DMS114 treated with DMSO at 0.1 percent for 48 hours (cell line): ENCODE data around the gene EBPL.

Experiments
- DNase-seq: peaks from one replicate; lab custom pipeline; 2025; ENCODE audit not compliant: unreplicated experiment; lab: John Stamatoyannopoulos, UW

The EBPL gene

DNA sequence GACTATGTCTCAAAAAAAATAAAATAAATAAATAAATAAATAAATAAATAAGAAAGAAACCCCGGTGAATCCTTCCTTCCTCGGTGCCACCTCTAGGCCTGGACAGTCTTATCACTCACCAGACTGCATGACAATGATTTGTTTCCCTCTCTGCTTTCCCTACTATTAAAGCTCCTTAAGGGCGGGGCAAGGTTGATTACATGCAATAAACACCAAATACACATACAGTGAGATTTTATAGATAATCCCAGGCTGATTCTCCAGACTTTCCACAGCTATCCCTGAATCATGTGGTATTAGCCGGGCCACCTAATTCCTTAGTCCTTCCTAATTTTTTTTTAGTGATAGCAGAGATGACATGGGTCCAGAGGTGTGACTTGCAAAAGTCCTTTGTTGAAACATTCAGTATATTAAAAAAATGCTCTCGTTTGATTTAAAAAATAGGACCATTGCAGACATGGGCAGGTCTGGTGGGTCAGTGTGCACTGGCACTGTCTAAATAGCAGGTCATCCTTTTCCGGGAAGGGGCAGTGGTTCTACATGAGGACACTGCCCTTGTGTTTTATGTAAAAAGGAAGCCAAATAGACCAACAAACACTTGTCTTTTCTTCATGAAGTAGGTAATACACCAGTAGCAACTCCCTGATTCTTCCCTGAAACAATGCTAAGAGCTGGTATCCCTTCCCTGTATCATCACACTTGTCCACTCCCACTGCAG lies 14.5 kb downstream of the EBPL start:
- no peak for DNase-seq

GRCh38 chr13:49670828-49671227 lies 20.5 kb downstream of the EBPL start:
- no peak for DNase-seq

DNA sequence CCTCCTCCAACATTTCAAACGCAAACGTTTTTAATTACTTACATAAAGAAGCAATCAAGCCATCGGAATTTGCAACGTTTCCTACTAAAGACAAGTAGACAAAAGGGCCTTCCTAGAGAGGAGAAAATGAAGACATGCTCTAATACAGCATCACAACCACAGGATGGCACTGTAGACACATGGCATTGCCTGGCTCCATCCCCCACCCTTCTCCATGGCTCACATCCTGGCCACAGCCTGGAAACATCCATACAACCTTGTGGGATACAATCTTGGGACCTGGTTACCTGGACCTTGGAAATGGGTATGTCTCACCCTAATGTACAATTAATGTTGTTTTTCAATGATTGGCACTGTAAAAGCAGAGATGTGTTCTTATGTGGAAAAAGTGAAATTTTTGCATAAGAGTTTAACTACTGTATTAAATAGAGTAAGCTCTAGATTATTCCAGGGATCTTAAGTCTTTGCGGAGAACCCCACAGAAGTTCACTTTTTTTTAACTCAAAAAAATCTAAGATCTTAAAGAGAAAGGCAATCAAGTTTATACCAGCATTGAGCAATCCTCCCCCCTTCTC lies 21.5 kb downstream of the EBPL start:
- DNase-seq = peak; percentile 42

DNA sequence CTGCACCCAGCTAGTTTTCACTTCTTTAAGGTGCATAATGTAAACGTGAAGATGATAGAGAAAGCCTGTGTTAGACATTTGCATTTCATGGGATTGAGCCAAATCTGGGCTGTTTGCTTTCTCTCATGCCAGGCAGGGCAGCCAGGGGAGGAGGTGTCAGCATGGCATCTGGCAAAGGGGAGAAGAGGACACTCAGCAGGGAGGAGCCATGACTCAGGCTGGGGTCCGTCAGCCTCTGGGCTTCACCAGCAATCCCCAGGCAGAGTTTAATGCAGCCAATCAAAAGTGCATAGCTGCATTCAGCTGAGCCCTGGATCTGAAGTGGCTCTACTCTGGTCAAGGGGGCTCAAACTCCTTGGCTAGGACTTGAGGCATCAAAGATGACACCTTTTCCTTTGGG lies 23.5 kb downstream of the EBPL start:
- no peak for DNase-seq

GRCh38 chr13:49664606-49665005 lies 26.7 kb downstream of the EBPL start:
- no peak for DNase-seq

- no peak for DNase-seq
Measured at GRCh38 chr13:49657241-49657641, 34.0 kb downstream of the EBPL start.

DNA sequence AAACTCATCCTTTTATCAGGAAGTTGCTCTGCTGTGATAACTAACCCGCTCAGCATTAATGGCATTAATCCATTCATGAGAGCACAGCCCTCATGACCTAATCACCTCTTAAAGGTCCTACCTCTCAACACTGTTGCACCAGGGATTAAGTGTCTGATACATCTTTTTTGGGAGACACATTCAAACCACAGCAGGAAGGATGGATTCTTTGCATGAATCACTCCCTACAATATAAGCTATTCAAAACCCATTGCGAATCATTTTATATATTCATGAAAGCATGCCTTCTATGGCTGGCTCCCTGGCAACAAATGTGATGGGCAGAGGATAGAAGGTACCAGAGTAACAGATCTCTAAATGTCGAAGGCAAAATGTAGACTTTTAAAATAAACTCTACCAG lies 35.4 kb downstream of the EBPL start:
- DNase-seq = no peak

DNA sequence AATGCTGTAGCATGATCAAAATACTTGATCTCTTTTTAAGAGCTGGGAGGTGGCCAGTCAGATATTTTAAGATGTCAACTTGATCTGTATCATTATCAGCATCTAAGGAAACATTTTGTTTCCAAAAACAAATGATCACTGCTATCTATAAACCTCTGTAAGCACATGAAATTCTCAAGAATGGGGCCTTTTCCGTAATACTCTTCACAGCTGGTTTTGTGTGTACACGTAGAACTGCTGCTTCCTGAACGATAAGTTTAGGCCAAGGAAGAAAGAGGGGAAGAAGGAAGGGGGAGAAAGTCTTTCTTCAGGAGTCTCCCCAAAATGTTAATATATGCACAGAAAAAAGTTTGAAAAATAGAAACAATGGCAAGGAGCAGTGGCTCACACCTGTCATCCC lies 37.3 kb downstream of the EBPL start:
- no peak for DNase-seq

DNA sequence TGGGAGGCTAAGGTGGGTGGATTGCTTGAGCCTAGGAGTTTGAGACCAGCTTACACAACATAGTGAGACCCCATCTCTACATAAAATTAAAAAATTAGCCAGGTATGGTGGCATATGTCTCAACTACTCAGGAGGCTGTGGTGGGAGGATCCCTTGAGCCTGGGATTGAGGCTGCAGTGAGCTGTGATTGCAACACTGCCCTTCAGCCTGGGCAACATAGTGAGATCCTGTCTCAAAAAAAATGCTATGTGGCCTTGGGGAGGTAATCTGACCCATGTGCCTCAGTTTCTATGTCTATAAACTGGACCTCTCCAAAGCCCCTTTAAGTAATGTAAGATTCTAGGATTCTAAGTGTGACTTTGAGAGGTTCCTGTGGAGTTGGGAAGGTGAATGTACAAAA lies 37.8 kb downstream of the EBPL start:
- no peak for DNase-seq

DNA sequence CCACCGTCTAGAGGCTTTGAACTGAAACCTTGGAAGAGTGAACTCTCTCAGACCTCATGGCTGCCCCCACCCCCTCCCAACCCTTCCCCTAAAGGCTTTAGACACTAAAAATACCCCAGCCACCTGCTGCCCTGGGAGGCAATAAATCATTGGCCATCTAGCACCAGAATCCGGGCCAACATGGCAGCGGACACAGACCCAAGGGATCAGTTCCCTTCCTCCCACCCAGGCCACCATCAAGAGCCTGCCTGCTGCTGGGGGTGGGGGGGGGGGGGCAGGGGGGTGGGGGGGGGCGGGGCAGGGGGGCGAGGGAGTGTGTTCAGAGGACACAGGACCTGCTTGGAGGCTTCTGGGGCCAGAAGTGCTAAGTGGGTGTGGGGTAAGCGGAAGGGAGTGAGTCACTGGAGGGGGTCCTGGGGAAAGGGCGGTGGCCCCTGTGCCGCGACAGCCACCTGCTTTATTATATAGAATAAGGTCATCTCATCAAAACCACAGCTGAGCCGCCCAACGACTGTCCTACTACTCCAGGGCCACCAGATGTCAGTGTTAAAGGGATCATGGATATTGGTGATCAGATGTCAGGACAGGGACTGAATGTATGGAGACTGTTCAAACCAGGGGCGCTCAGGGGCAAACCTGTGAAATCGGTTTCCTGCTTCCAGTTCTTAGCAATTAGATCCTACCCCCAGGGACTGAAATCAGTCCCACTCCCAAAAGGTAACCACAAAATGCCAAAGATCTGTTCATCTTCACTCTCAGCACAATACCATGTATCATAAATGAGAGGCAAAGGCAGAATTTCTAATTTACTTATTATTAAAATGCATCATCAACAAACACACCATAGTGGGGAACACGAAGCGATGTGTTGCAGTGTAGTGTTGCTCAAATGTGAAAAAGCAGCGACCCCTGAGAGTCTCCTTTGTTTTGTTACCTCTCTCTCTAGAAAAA lies 38.7 kb downstream of the EBPL start:
- DNase-seq = peak; percentile 12

DNA sequence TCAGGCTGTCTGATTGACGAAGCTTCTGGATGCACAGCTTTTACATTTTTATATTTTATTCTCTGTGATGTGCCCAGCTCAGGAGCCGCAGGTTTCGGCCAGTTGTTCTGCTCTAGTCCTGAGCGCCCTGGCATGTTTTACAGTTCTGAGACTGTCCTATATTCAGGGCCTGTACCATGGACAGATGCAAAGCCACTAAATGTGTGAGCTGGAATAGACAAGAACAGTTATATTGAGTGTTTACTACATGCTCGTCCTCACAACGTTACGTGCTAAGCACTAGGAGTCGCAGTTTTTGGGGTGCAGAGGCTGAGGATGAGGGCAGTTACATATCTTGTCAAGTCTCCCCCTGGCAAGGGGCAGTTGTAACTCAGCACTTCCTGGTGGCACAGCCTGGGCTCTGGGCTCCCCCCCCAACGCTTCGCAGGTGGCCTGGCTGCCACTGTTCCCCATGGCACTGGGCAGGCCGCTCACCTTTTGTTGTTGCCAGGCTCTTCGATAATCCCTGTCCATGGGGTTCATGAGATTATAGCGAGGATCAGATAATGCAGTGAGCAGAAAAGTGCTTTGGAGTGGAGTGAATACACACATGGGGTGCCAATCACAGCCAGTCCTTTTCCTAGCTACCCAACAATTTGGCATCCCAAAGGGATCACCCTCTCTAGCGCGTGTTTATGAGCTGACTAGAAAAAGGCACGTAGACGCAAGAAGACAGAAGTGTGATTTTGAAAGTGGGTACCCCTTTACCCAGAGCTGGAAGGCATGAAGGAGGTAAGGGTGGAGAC lies 39.5 kb downstream of the EBPL start:
- no peak for DNase-seq

DNA sequence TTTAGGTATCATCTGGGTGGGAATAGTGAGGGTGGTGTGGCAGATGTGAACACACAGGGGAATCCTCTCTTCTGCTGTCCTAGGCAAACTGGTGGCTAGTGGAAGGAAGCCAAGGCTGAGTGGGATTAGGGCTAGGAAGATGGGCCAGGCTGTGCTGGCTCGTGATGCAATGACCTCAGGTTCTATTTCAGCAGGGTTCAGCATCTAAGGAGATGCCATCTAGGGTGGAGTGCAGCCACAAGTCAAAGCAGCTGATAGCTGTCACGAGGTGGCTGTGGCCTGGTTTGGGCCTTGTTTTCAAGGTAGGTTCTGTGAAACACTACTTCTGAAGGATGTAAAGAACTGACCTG lies 41.3 kb downstream of the EBPL start:
- no peak for DNase-seq

DNA sequence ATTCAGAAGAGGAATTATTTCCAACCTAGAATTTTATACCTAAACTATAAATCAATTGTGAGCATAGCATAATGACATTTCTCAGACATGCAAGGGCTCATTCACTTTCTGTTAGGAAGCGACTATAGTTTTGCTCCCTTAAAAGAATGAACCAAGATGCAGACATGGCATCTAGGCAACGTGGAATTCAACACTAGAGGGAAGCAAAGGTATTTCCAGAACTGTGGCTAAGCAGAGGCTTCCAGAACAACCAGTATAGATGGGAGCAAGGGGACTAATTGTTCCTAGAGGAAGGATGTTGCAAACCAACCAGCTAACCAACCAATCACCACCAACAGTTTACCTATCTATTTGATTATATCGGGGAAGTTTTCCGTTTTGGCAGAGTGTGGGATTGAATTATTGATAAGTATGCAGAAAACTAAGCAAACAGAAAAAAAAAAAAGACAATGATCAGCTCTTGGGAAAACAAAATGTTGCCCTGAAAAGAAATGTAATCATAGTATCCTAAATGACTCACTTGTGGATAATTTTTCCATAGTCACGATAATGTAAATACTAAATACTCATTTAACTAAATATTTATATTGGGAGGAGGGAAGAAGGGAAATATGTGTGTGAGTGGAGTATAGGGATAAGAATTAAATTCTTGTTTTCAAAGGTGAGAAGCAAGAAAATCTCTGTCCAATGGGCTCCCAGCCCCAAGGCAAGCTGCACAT lies 41.9 kb downstream of the EBPL start:
- peak; percentile 13 for DNase-seq

DNA sequence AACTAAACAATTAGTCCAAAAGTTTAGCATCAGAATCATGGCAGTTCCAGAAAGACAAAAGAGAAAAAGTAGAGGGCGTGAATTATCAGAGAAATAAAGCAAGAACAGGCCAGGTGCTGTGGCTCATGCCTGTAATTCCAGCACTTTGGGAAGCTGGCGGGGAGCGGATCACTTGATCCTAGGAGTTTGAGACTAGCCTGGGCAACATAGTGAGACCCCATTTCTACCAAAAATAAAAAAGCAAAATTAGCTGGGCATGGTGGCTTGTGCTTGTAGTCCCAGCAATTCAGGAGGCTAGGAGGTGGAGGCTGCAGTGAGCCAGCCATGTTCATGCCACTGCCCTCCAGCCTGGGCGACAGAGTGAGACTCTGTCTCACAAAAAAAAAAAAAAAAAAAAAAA lies 44.6 kb downstream of the EBPL start:
- DNase-seq = no peak

GRCh38 chr13:49645451-49645850 lies 45.8 kb downstream of the EBPL start:
- DNase-seq = no peak

DNA sequence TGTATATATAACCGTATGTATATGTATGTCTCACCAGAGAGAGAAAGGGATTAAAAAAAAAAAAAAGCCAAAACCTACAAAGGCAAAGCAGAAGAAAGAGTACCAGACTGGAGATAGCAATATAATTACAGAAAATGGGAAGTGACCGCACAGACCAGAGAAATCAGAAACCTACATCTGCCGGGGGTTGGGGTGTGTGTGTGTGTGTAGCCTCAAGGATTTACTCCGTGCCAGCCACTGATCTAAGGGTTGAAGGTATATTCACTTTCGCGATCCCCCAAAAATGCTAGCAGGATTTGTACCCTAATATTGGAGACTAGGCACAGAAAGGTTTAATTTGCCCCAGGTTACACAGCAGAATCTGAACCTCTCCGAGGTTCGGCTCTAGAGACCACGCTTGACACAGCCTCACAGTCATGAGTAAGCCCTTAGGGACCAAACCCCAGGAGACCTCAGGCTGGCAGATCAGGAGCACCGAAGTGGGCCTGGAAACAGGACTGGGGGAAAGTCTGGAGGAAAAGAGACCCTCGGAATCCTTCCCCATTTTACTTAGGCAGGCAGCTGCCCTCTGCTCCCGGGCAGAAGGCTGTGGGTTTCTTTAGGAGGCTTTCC lies 48.1 kb downstream of the EBPL start:
- DNase-seq = no peak

DNA sequence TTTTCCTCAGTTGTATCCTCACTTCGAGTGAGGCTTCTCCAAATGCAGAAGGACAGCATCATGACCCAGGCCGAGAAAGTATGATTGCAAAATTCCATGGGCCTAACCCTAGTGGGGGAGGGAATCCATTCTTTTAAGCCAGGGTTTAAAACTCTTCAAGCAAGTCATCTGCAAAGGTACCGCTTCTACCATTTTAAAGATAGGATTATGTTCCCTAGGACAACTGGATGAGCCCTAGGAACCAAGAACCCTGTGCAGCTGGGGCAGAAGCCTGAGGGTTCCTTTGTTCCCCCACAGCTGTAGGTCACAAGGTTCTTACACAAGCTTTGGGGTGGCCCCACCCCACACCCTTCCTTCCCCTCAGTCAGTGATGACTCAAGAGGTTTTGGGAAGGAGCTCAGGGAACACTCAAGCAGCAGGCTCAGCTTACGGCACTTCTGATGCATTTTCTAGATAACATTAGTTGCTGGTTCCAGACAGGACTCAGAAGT lies 49.4 kb downstream of the EBPL start:
- DNase-seq = no peak

GRCh38 chr13:49638744-49639072 lies 52.6 kb downstream of the EBPL start:
- DNase-seq = no peak

GRCh38 chr13:49638030-49638743 lies 53.1 kb downstream of the EBPL start:
- no peak for DNase-seq

- no peak for DNase-seq
Measured at GRCh38 chr13:49636705-49637104, 54.6 kb downstream of the EBPL start.
